Immature natural killer cell (primary cell): ENCODE data around the gene ELL2. TPM values are rescaled to one million over a fixed set of nuclear protein-coding genes. Genes with fewer than 3 reads are reported as not detected.
"Not testable (repeated sequence)": the region's sequence is repeated elsewhere in the genome, so short reads cannot be mapped to it uniquely, and the experiment has no call there.

ENCODE experiments used
- DNase-seq, 3 donors: peaks; one replicate each; pipeline ENCODE4 v3.0.0; 2022; ENCODE audit warnings: mixed read lengths in 1 of 3
- H3K27ac Mint-ChIP-seq, 6 donors: one replicate each; pipeline ENCODE4 v1.8.0; 2020; ENCODE audit warnings: mixed read lengths in 6 of 6, mild to moderate bottlenecking in 5 of 6, inconsistent platforms in 4 of 6, moderate library complexity in 3 of 6
- H3K27me3 Mint-ChIP-seq, 3 donors: one replicate each; pipeline ENCODE4 v1.8.0; 2020 to 2021; ENCODE audit warnings: low read depth in 3 of 3, mild to moderate bottlenecking in 3 of 3, mixed read lengths in 3 of 3, moderate library complexity in 3 of 3, inconsistent platforms in 1 of 3
- H3K36me3 Mint-ChIP-seq, 3 donors: one replicate each; pipeline ENCODE4 v1.8.0; 2020; ENCODE audit warnings: mixed read lengths in 3 of 3, inconsistent platforms in 2 of 3, mild to moderate bottlenecking in 2 of 3
- H3K4me1 Mint-ChIP-seq, 2 donors: one replicate each; pipeline ENCODE4 v1.8.0; 2020; ENCODE audit warnings: inconsistent platforms in 2 of 2, mild to moderate bottlenecking in 2 of 2, mixed read lengths in 2 of 2, moderate library complexity in 1 of 2
- H3K4me3 Mint-ChIP-seq, 5 donors: one replicate each; pipeline ENCODE4 v1.8.0; 2020; ENCODE audit warnings: mild to moderate bottlenecking in 5 of 5, mixed read lengths in 5 of 5, inconsistent platforms in 3 of 5, moderate library complexity in 3 of 5
- H3K9me3 Mint-ChIP-seq, 6 donors: one replicate each; pipeline ENCODE4 v1.8.0; 2020; ENCODE audit warnings: mild to moderate bottlenecking in 6 of 6, mixed read lengths in 6 of 6, inconsistent platforms in 4 of 6, moderate library complexity in 3 of 6
- polyA plus RNA-seq, 3 donors: library from polyadenylated mRNA; unstranded; fragments of 300-500 nt; fragmentation: Illumina TruSeq; gene quantifications; one replicate each; pipeline ENCODE4 v1.2.3, GENCODE V29; 2021

The ELL2 gene
- polyA plus RNA-seq, 3 donors from 2014 or later: 2.7 to 5.4 (median 5.2) TPM

- H3K27me3 Mint-ChIP-seq: peaks cover 0 to 4% (median 0%) of the 10 kb centered on the region in 3 donors
- H3K4me3 Mint-ChIP-seq: peak overlapping the region in 1 of 5 donors; percentile 6
- H3K27ac Mint-ChIP-seq: peak overlapping the region in 3 of 6 donors; percentile 19 to 60 (median 30)
- no peak for DNase-seq
- peaks cover 17 to 64% of the 10 kb centered on the region in 2 donors for H3K4me1 Mint-ChIP-seq
- H3K36me3 Mint-ChIP-seq: no peaks in the 10 kb centered on the region
- H3K9me3 Mint-ChIP-seq: no peaks in the 10 kb centered on the region
Measured at GRCh38 chr5:95927927-95928723, 33.5 kb downstream of the ELL2 start.

- not testable (repeated sequence) for H3K27me3 Mint-ChIP-seq, H3K4me3 Mint-ChIP-seq, H3K36me3 Mint-ChIP-seq, H3K9me3 Mint-ChIP-seq, DNase-seq
- Mint-ChIP-seq H3K4me1 (peaks cover 17 to 64% of the 10 kb centered on the region in 2 donors), H3K27ac (peak overlapping the region in 1 of 6 donors; percentile 9)
Measured at GRCh38 chr5:95927300-95927699, 34.4 kb downstream of the ELL2 start.

GRCh38 chr5:95925939-95926338 lies 35.7 kb downstream of the ELL2 start:
- DNase-seq: no peak
- H3K36me3 Mint-ChIP-seq: no peaks in the 10 kb centered on the region
- H3K4me3 Mint-ChIP-seq: no peak overlapping the region
- H3K9me3 Mint-ChIP-seq: no peaks in the 10 kb centered on the region
- no peak overlapping the region for H3K27ac Mint-ChIP-seq
- peaks cover 0 to 5% (median 0%) of the 10 kb centered on the region in 3 donors for H3K27me3 Mint-ChIP-seq
- H3K4me1 Mint-ChIP-seq: peaks cover 17 to 64% of the 10 kb centered on the region in 2 donors

GRCh38 chr5:95925378-95925744 lies 36.3 kb downstream of the ELL2 start:
- H3K27ac Mint-ChIP-seq: no peak overlapping the region
- no peak overlapping the region for H3K4me3 Mint-ChIP-seq
- no peaks in the 10 kb centered on the region for H3K36me3 Mint-ChIP-seq
- no peak for DNase-seq
- peaks cover 17 to 64% of the 10 kb centered on the region in 2 donors for H3K4me1 Mint-ChIP-seq
- H3K27me3 Mint-ChIP-seq: peaks cover 0 to 5% (median 0%) of the 10 kb centered on the region in 3 donors
- H3K9me3 Mint-ChIP-seq: no peaks in the 10 kb centered on the region

GRCh38 chr5:95924720-95925377 lies 36.8 kb downstream of the ELL2 start:
- H3K4me1 Mint-ChIP-seq: peaks cover 17 to 60% of the 10 kb centered on the region in 2 donors
- H3K27ac Mint-ChIP-seq: no peak overlapping the region
- no peak for DNase-seq
- no peak overlapping the region for H3K4me3 Mint-ChIP-seq
- H3K36me3 Mint-ChIP-seq: no peaks in the 10 kb centered on the region
- no peaks in the 10 kb centered on the region for H3K9me3 Mint-ChIP-seq
- H3K27me3 Mint-ChIP-seq: peaks cover 0 to 5% (median 0%) of the 10 kb centered on the region in 3 donors

GRCh38 chr5:95923918-95924544 lies 37.6 kb downstream of the ELL2 start:
- Mint-ChIP-seq H3K27me3 (peaks cover 0 to 5% (median 0%) of the 10 kb centered on the region in 3 donors), H3K27ac (no peak overlapping the region), H3K9me3 (no peaks in the 10 kb centered on the region), H3K36me3 (no peaks in the 10 kb centered on the region), H3K4me1 (peaks cover 14 to 52% of the 10 kb centered on the region in 2 donors), H3K4me3 (peak overlapping the region in 2 of 5 donors; percentile 15 to 17)
- no peak for DNase-seq

GRCh38 chr5:95922798-95923197 lies 38.9 kb downstream of the ELL2 start:
- DNase-seq: no peak
- Mint-ChIP-seq H3K36me3 (no peaks in the 10 kb centered on the region), H3K9me3 (no peaks in the 10 kb centered on the region), H3K4me1 (peaks cover 11 to 40% of the 10 kb centered on the region in 2 donors), H3K27ac (no peak overlapping the region), H3K4me3 (no peak overlapping the region), H3K27me3 (peaks cover 0 to 5% (median 2%) of the 10 kb centered on the region in 3 donors)

- peaks cover 0 to 2% (median 1%) of the 10 kb centered on the region in 3 donors for H3K27me3 Mint-ChIP-seq
- no peaks in the 10 kb centered on the region for H3K9me3 Mint-ChIP-seq
- H3K36me3 Mint-ChIP-seq: no peaks in the 10 kb centered on the region
- H3K4me1 Mint-ChIP-seq: peaks cover 12 to 40% of the 10 kb centered on the region in 2 donors
- H3K27ac Mint-ChIP-seq: no peak overlapping the region
- DNase-seq: no peak
- H3K4me3 Mint-ChIP-seq: no peak overlapping the region
Measured at GRCh38 chr5:95921501-95921900, 40.1 kb downstream of the ELL2 start.

GRCh38 chr5:95920822-95921221 lies 40.8 kb downstream of the ELL2 start:
- H3K4me1 Mint-ChIP-seq: peaks cover 18 to 42% of the 10 kb centered on the region in 2 donors
- H3K27ac Mint-ChIP-seq: no peak overlapping the region
- DNase-seq: no peak
- no peak overlapping the region for H3K4me3 Mint-ChIP-seq
- no peaks in the 10 kb centered on the region for H3K36me3 Mint-ChIP-seq
- H3K27me3 Mint-ChIP-seq: peaks cover 0 to 2% (median 2%) of the 10 kb centered on the region in 3 donors
- no peaks in the 10 kb centered on the region for H3K9me3 Mint-ChIP-seq

GRCh38 chr5:95919658-95920057 lies 42.0 kb downstream of the ELL2 start:
- Mint-ChIP-seq H3K27me3 (peaks cover 0 to 6% (median 3%) of the 10 kb centered on the region in 3 donors), H3K36me3 (no peaks in the 10 kb centered on the region), H3K9me3 (no peaks in the 10 kb centered on the region), H3K4me3 (no peak overlapping the region), H3K27ac (no peak overlapping the region), H3K4me1 (peaks cover 23 to 37% of the 10 kb centered on the region in 2 donors)
- no peak for DNase-seq

- Mint-ChIP-seq H3K9me3 (no peaks in the 10 kb centered on the region), H3K4me1 (peaks cover 15 to 26% of the 10 kb centered on the region in 2 donors), H3K36me3 (no peaks in the 10 kb centered on the region), H3K4me3 (no peak overlapping the region), H3K27ac (no peak overlapping the region), H3K27me3 (peaks cover 0 to 6% (median 3%) of the 10 kb centered on the region in 3 donors)
- no peak for DNase-seq
Measured at GRCh38 chr5:95918421-95919006, 43.1 kb downstream of the ELL2 start.

GRCh38 chr5:95917207-95917606 lies 44.4 kb downstream of the ELL2 start:
- Mint-ChIP-seq H3K36me3 (peaks cover 0 to 4% (median 3%) of the 10 kb centered on the region in 3 donors), H3K27me3 (peaks cover 0 to 6% (median 3%) of the 10 kb centered on the region in 3 donors), H3K4me3 (no peak overlapping the region), H3K9me3 (no peaks in the 10 kb centered on the region), H3K4me1 (peaks cover 15 to 21% of the 10 kb centered on the region in 2 donors), H3K27ac (no peak overlapping the region)
- no peak for DNase-seq

GRCh38 chr5:95916687-95917085 lies 45.0 kb downstream of the ELL2 start:
- no peak for DNase-seq
- Mint-ChIP-seq H3K4me3 (no peak overlapping the region), H3K27ac (peak overlapping the region in 2 of 6 donors; percentile 73 to 74), H3K27me3 (peaks cover 0 to 4% (median 3%) of the 10 kb centered on the region in 3 donors), H3K36me3 (peaks cover under 1 to 10% (median 5%) of the 10 kb centered on the region in 3 donors), H3K9me3 (no peaks in the 10 kb centered on the region), H3K4me1 (peaks cover 16 to 23% of the 10 kb centered on the region in 2 donors)
